Activated CD4-positive, alpha-beta T cell treated with anti-CD3 and anti-CD28 coated beads, Interleukin-2, amount 50 U/mL, for 16 hours (primary cell): ENCODE results near the gene ENO4.

Source experiments
- DNase-seq: peaks from one replicate; pipeline ENCODE4 v3.0.0-alpha.2; 2020

The ENO4 gene

DNA sequence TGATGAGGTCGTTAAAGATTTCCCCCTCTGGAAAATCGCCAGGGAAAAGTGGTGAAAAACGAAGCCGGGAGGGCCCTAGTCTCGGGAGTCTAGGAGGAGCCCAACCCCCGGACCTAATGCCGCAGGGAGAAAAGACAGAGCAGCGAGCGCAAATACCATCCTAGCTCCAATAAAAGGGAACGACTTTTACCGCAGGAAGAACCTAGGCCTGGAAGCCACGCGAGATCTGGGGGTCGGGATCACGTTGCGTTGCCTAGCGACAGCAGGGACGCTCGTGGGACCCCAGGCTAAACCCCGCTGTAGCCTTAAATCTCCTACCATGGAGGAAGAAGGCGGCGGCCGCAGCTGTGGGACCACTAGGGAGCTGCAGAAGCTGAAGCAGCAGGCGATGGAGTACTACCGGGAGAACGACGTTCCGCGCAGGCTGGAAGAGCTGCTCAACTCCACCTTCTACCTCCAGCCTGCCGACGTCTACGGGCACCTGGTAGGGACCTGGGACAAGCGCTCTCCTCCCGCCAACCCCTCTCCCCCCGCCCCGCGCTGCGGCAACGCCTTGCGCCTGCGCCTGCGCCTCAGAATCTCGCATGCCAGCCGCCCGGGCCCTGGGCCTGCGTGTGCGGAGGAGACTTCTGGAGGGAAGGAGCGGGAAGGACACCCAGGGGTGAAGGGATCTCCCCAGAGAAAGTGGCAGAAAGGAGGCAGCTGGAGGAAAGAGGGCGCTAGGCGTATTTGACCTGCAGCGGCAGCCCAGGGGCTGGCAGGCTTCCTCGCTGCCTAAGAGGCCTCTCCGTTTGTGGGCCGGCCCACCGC, at the start of gene ENO4:
Gene ENO4 (plus strand): TSS at position 252 of the 810 bp plus-strand sequence. CDS start 68 bp downstream, at position 320.
- DNase-seq = peak; percentile 31

DNA sequence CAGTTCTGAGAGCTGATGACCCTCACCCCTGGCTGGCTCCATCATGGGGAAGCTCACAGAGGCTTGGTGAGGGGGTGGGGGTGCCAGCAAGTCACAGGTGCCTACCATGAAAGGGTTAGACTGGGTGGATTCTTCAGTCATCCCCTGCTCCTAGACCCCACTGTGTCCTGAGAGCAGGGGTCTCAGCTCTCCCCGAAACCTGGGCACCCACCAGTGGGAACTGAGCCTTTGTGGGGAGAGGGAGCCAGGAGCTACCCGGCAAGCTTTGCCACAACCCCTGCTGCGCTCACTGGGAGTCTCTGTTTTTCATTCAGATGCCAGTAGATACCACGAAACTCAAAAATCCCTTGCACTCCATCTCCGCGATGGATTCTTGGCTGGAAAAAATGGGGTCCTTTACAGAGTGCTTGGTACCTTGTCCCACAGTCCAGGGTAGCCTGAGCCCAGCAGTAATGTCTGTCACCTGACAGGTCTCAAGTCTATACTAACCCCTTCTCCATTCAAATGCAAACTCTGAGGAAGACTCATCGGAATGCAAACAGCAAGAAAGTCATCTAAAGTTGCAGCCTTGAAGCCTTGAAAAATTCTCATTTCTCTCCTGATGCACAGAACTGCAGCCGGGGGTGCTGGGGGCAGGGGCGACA, 48.9 kb upstream of the ENO4 start:
- no peak for DNase-seq

GRCh38 chr10:116801658-116802057, 47.6 kb upstream of the ENO4 start:
- DNase-seq = no peak

DNA sequence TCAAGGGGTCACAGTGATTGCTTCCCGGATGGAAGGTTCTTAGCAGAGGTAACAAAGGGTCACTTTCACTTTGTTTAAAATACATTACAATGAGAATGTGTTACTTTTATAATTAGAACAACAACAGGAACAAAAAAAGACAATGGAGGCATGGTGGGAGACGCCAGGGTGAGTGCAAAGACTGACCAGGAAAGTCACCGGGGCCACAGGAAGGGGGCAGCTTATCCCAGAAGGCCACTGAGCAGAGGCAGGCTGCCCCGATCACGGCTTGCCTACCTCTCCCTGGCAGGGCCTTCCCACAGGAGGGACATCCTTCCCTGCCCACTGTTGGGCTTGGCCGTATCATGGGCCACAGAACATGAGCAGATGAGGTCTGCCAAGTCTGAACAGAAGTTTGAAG, 46.8 kb upstream of the ENO4 start:
- DNase-seq = no peak

- no peak for DNase-seq
Observed at GRCh38 chr10:116802876-116803275, 46.4 kb upstream of the ENO4 start.

DNA sequence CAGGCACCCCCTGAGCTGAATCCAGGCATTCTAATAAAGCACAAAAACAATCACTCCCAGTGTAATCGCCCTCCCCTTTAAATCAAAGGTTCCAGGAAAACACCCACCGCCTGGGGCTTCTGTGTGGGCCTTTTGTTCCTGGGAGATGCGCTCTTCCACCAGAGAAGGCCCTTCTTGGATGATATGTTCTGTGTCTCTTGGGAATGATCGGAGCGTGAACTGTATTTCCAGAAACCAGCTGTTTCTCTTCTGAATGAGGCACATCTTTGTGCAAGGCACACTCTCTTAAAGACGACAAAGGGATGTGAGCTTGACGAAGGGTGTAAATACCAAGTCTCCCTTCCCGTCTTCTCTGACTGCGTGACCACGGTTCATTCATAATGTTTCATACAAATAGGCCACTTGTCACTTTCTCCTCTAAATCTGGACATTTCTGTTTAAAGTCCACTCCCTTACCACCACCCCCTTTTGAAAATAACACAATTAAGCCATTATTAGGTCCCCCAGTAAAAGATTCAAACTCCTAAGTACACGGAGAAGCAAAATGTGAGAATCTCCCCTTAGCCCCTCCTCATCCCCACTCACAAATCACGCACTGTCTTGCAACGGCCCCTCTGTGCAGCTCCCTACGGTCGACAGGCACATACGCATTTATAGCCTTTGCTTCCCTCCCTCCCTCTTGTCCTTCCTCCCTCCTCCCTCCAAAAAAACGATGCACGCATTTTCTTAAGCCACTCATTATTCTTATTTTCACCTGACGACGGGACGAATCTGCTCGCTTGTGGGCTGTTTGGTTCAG, 45.6 kb upstream of the ENO4 start:
- DNase-seq = no peak

GRCh38 chr10:116808706-116809105, 40.6 kb upstream of the ENO4 start:
- no peak for DNase-seq

DNA sequence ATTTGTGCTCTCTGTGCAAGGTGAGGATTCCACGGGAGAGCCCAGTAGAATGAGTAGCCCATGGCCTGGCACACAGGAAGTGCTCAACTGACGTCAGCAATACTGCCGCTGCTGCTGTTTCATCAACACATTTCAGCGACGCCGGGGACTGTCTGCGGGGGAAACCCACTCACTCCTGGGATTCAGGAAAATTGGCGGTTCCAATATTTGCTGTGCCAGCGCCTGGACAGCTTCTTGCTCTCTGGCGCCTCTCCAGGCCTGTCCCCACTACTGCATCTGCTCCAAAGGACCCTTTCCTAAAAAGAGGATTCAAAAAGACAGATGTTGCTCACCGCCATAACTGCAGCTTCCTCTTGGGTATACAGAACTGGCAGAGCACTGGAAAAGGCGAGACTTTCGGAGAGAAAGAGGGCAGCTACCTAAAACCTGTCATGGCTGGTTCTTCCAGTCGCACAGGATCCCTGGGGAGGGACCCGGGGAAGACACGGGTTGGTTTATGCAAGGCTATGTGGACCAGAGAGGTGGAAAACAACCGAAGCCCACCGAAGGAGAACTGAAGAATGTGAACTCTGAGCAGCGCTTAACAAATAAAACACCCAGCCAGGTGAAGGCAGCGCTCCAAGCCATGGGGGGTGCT, 39.7 kb upstream of the ENO4 start:
- no peak for DNase-seq

GRCh38 chr10:116810120-116810500, 39.2 kb upstream of the ENO4 start:
- no peak for DNase-seq

GRCh38 chr10:116810895-116811294, 38.4 kb upstream of the ENO4 start:
- DNase-seq = no peak

- no peak for DNase-seq
Observed at GRCh38 chr10:116811691-116812090, 37.6 kb upstream of the ENO4 start.

DNA sequence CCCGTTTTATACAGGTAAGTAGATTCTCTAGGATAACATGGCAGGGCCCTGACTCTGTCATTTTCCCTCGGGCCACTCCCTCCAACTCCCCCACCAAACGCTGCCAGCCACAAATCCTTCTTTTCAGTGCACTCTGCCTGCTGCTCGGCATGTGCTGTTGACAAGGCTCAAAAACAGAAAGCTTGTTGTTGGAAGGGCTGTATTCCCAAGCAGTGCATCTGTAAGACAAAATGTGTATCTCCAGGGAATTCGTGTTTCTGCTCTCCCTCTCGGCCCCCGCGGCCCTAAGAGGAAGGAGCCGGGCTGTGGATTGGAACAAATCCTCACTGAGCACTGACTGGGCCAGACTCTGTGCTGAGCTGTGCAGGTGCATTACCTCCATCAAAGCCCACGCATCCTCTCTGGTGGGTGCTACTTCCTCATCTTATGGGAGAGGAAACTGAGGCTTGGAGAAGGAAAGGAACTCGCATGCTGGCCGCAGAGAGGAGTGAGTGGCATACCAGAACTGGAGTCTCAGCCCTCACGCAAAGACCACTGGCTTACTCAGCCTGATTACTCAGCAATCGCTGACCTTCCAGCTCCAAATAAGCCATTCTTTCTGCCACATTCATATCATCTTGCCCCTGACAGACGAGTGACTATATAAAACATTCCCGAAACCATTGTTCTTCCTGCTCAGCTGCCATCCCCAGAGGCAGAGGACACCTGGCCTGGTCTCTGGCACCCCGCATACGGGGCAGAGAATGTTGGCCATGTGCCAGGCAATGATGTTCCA, 33.5 kb upstream of the ENO4 start:
- no peak for DNase-seq

GRCh38 chr10:116817178-116817577, 32.1 kb upstream of the ENO4 start:
- DNase-seq = no peak

GRCh38 chr10:116817780-116818343, 31.4 kb upstream of the ENO4 start:
- DNase-seq = no peak

DNA sequence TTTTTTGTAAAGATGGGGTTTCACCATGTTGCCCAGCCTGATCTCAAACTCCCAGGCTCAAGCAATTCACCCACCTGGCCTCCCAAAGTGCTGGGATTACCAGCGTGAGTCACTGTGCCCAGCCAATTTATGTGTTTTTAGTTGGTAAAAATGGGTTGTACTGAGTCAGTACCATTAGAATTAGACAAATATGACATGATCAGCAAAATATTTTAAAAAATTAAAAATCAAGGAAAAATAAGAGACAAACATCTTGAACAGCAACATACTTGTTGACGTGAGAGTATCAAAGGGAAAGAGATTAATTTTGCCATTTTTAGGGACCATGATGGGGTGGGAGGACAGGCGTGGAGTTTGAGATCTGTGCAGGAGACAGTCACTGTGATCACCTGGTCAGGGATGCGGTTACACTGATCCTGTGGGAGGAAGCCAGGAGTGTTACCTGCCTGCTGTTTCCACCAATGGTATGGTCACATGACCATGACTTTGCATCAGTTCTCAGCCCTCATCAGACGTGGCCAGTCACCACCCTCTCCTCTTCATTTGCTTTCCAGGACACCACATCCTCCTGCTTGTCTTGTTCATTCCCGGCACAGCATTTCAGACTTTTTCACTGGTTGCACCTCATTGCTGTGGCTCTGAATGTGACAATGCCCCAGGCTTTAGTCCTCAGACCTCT, 29.2 kb upstream of the ENO4 start:
- DNase-seq = no peak

GRCh38 chr10:116825901-116826300, 23.4 kb upstream of the ENO4 start:
- DNase-seq = no peak

- DNase-seq = no peak
Observed at GRCh38 chr10:116826803-116827202, 22.5 kb upstream of the ENO4 start.

DNA sequence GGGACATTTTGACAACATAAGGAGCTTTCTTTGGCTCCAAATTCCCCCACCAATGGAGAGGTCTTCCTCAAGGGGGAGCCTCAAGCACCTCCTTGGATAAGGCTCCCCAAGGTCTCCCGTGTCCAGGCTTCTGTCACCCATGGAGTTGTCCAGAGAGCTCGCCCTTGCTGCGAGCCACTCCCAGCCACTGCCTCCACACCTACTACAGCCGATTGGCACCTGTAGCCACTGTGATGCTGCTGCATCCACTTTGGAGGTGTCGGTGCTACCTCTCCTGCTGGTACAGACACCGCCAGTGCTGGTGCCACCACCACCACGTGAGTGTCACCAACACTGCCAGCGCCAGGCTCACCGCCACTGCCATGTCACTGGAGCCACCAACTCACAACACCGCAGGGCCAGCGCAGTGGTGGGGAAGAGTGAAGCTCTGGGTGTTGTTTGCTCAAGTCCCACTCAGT, 22.1 kb upstream of the ENO4 start:
- no peak for DNase-seq

DNA sequence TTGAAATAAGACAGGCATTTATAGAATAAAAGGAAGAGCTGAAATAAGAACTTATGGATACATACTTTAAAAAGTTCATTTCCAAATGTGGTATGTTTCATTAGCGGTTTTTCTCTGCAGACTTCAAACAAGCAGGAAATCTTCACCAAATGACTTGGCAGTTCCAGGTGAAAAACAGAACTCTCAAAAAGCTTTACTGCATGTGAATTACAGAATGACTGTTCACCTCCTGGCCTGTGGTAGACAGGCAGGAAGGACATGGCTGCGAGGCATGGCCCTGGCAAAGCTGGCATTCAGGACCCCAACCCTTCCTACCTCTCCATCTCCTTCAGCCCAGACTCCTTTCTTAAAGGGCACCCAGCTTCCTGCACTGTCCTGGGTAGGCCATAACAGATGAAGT, 21.2 kb upstream of the ENO4 start:
- DNase-seq = no peak

GRCh38 chr10:116829711-116830110, 19.6 kb upstream of the ENO4 start:
- DNase-seq = no peak

DNA sequence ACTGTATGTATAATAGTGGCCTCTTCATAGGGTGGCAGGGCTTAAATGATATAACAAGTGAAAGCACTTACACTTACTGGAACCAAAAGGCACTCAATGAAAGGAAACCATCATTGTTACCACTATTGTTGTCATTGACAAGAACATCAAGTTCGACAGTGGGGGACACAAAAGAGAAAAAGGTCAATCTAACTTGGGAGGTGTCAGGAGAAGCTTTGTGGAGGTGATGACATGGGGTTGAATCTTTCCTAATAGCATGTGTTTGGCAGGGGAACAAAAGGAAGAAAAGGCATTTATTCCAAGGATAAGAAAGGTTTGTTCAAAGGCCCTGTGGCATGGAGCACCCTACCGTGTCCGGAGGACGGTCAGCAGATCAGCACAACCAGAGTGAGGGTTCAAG, 18.2 kb upstream of the ENO4 start:
- DNase-seq = no peak
